Measurements from ENCODE around the gene COL9A2.

- TF ChIP-seq ARNTL (CRISPR knock-in tag; IDR thresholded peaks at IDR 0.05; ENCODE audit: borderline replicate concordance, low read depth) (no peak), ISL1 (CRISPR knock-in tag; IDR thresholded peaks at IDR 0.05) (no peak), CSDC2 (CRISPR knock-in tag; IDR thresholded peaks at IDR 0.05) (no peak), ZC3H10 (CRISPR knock-in tag; IDR thresholded peaks at IDR 0.05) (no peak)
Measured at GRCh38 chr1:40350391-40350790, 33.3 kb upstream of the COL9A2 start.

Measured in SK-N-SH treated with all-trans-retinoic acid at 6 μM for 48 hours (cell line).